Right atrium auricular region (tissue), 2 donors: ENCODE data around the gene MCM3AP. TPM values are rescaled to one million over a fixed set of nuclear protein-coding genes. Genes with fewer than 3 reads are reported as not detected.

Experiments used
- DNase-seq: peaks from one replicate; pipeline ENCODE4 v3.0.0-alpha.2; 2019; ENCODE audit warnings: low spot score
- H3K27ac ChIP-seq, 2 donors: fragments of 200-600 bp; sonication (generic); 1 replicate in 1 of 2; 2 replicates in 1 of 2; pipeline ENCODE4 v1.5.1; 2016 to 2019
- H3K27me3 ChIP-seq, 2 donors: fragments of 200-600 bp; sonication (generic); one replicate each; pipeline versions ENCODE4 v1.5.1 to v1.6.0; 2017 to 2019
- H3K36me3 ChIP-seq: fragments of 200-600 bp; sonication (generic); one replicate; pipeline ENCODE4 v1.5.1; 2016
- H3K4me1 ChIP-seq, 2 donors: fragments of 200-600 bp; sonication (generic); one replicate each; pipeline versions ENCODE4 v1.5.1 to v1.6.0; 2017 to 2019
- H3K4me3 ChIP-seq, 2 donors: fragments of 200-600 bp; sonication (generic); 1 replicate in 1 of 2; 2 replicates in 1 of 2; pipeline ENCODE4 v1.5.1; 2017 to 2019; ENCODE audit warnings: mild to moderate bottlenecking in 1 of 2, moderate library complexity in 1 of 2
- H3K9me3 ChIP-seq, 2 donors: fragments of 200-600 bp; sonication (generic); one replicate each; pipeline ENCODE4 v1.5.1; 2019
- CTCF ChIP-seq, 2 donors: fragments of 200-600 bp; sonication (generic); IDR thresholded peaks; one replicate each; pipeline ENCODE4 v1.5.1; 2019; ENCODE audit warnings: antibody characterized with exemption in 2 of 2
- total RNA-seq, 2 donors: library from RNA; depleted of rRNA; stranded (reverse); fragments of >200 nt; gene quantifications; one replicate each; pipeline ENCODE4 v1.1.0, GENCODE V29; 2016

Gene MCM3AP
- total RNA-seq, 2 donors from 2014 or later: 35.7 to 45.4 TPM

- Histone ChIP-seq H3K4me3 (peak overlapping the region; percentile 96 to 100), H3K4me1 (peaks cover 0 to 29% of the 10 kb centered on the region in 2 donors), H3K27me3 (no peaks in the 10 kb centered on the region), H3K9me3 (no peaks in the 10 kb centered on the region), H3K36me3 (peaks cover 4% of the 10 kb centered on the region), H3K27ac (peak overlapping the region in 1 of 2 donors; percentile 17)
- DNase-seq: no peak
- TF ChIP-seq CTCF (IDR thresholded peaks at IDR 0.05): no peak
Observed at GRCh38 chr21:46322351-46323226, 37.2 kb upstream of the MCM3AP start.

GRCh38 chr21:46320331-46320801 lies 35.0 kb upstream of the MCM3AP start:
- TF ChIP-seq CTCF (IDR thresholded peaks at IDR 0.05): no peak
- H3K4me3 ChIP-seq: no peak overlapping the region
- H3K36me3 ChIP-seq: no peaks in the 10 kb centered on the region
- no peaks in the 10 kb centered on the region for H3K27me3 ChIP-seq
- H3K4me1 ChIP-seq: peaks cover 0 to 22% of the 10 kb centered on the region in 2 donors
- no peaks in the 10 kb centered on the region for H3K9me3 ChIP-seq
- DNase-seq: no peak
- no peak overlapping the region for H3K27ac ChIP-seq

GRCh38 chr21:46319186-46319585 lies 33.8 kb upstream of the MCM3AP start:
- Histone ChIP-seq H3K27me3 (no peaks in the 10 kb centered on the region), H3K9me3 (no peaks in the 10 kb centered on the region), H3K27ac (no peak overlapping the region), H3K36me3 (no peaks in the 10 kb centered on the region), H3K4me1 (peaks cover 0 to 18% of the 10 kb centered on the region in 2 donors), H3K4me3 (no peak overlapping the region)
- DNase-seq: no peak
- no peak for TF ChIP-seq CTCF (IDR thresholded peaks at IDR 0.05)

GRCh38 chr21:46318464-46318845 lies 33.0 kb upstream of the MCM3AP start:
- TF ChIP-seq CTCF (IDR thresholded peaks at IDR 0.05): no peak
- H3K4me3 ChIP-seq: no peak overlapping the region
- peaks cover 0 to 17% of the 10 kb centered on the region in 2 donors for H3K4me1 ChIP-seq
- H3K9me3 ChIP-seq: no peaks in the 10 kb centered on the region
- DNase-seq: no peak
- no peaks in the 10 kb centered on the region for H3K36me3 ChIP-seq
- H3K27ac ChIP-seq: no peak overlapping the region
- no peaks in the 10 kb centered on the region for H3K27me3 ChIP-seq

GRCh38 chr21:46317710-46318463 lies 32.5 kb upstream of the MCM3AP start:
- no peak for DNase-seq
- no peak overlapping the region for H3K4me3 ChIP-seq
- H3K27me3 ChIP-seq: no peaks in the 10 kb centered on the region
- H3K9me3 ChIP-seq: no peaks in the 10 kb centered on the region
- H3K36me3 ChIP-seq: no peaks in the 10 kb centered on the region
- H3K27ac ChIP-seq: no peak overlapping the region
- peaks cover 0 to 11% of the 10 kb centered on the region in 2 donors for H3K4me1 ChIP-seq
- TF ChIP-seq CTCF (IDR thresholded peaks at IDR 0.05): no peak
